PC-3 (cell line): ENCODE measurements around the gene TKT.

Experiments
- EZH2 ChIP-seq: fragments of 300-600 bp; sonication (generic); IDR thresholded peaks from one replicate; pipeline ENCODE4 v1.6.1; 2017; ENCODE audit warnings: antibody characterized with exemption, mild to moderate bottlenecking, low read length; ENCODE audit not compliant: unreplicated experiment
- EZH2phosphoT487 ChIP-seq: fragments of 300-600 bp; sonication (generic); IDR thresholded peaks from 2 replicates; pipeline ENCODE4 v1.6.1; 2018; ENCODE audit warnings: mild to moderate bottlenecking, antibody characterized with exemption, low read length, borderline replicate concordance
- TF ChIP-seq, protein P1 (sequence below): fragments of 300-600 bp; sonication (generic); conservative IDR thresholded peaks from 2 replicates; pipeline ENCODE4 v1.5.1; 2017; ENCODE audit warnings: antibody characterized with exemption, low read depth, mild to moderate bottlenecking, low read length

DNA sequence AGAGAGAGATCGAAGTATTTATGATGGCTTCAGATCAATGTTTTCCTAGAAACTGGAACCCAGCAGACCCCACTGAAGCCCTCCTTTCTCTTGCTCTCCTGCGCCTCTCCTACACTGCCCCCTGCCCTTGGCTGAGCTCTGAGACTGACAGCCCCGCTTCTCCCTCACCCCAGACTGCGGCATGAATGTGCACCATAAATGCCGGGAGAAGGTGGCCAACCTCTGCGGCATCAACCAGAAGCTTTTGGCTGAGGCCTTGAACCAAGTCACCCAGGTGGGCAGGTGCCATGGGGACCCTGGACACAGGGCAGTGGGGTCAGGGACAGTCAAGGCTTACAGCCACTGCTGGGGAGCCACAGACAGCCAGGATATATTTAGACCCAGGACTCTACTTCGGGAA is 71.1 kb downstream of the TKT start:
- TF ChIP-seq, protein P1, sequence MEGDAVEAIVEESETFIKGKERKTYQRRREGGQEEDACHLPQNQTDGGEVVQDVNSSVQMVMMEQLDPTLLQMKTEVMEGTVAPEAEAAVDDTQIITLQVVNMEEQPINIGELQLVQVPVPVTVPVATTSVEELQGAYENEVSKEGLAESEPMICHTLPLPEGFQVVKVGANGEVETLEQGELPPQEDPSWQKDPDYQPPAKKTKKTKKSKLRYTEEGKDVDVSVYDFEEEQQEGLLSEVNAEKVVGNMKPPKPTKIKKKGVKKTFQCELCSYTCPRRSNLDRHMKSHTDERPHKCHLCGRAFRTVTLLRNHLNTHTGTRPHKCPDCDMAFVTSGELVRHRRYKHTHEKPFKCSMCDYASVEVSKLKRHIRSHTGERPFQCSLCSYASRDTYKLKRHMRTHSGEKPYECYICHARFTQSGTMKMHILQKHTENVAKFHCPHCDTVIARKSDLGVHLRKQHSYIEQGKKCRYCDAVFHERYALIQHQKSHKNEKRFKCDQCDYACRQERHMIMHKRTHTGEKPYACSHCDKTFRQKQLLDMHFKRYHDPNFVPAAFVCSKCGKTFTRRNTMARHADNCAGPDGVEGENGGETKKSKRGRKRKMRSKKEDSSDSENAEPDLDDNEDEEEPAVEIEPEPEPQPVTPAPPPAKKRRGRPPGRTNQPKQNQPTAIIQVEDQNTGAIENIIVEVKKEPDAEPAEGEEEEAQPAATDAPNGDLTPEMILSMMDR, result no peak
- no peak for TF ChIP-seq EZH2
- no peak for TF ChIP-seq EZH2phosphoT487
